GM12873 (cell line): ENCODE data around the gene GRID2.

ENCODE experiments used
- CTCF ChIP-seq: IDR thresholded peaks from 2 replicates; pipeline ENCODE4 v1.5.1; 2012; ENCODE audit warnings: low read depth, mild to moderate bottlenecking, moderate library complexity, low read length, control low read depth; ENCODE audit not compliant: insufficient read depth; ENCODE audit errors: missing control alignments

Gene GRID2

GRCh38 chr4:93529692-93530372 is 1226.1 kb downstream of the GRID2 start:
- TF ChIP-seq CTCF: no peak

GRCh38 chr4:93532234-93532633 is 1228.5 kb downstream of the GRID2 start:
- no peak for TF ChIP-seq CTCF

DNA sequence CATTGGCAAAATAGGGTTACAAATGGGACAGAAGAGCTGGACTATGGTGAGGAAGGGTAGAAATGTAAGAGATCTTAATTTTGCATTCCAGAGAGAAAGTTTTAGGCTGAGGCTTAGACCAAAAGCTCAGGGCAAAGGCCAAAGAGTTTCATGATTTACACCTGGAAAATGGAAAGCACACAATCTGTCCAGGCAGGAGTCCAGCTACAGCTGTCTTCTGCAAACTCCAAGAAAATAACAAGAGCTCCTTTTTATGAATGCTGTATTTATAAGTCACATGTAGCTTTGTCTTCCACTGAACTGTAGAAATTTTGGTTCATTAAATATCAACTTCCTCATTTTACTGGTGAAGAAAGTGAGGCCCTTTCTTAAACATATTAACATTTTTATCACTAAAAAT is 1236.8 kb downstream of the GRID2 start:
- TF ChIP-seq CTCF: no peak

- TF ChIP-seq CTCF: no peak
Observed at GRCh38 chr4:93561842-93562241, 1258.1 kb downstream of the GRID2 start.

DNA sequence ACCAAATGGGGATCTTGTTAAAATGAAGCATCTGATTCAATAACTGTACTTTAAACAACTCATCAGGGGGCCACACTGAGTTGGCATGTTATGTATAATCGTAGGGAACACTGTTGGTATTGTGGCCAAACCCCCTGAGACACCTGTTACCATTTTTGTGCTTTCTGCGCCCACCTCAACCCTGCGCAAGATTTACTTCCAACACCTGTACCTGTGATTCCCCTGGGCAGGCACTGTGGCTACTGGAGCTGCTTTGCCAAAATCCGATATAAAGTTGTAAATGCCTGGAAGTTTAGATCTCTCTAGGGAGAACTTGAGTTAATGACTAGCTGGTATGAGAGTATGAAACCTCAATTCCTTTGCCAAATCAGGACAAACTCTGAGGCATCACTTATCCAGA is 1265.0 kb downstream of the GRID2 start:
- no peak for TF ChIP-seq CTCF

GRCh38 chr4:93573285-93573684 is 1269.5 kb downstream of the GRID2 start:
- no peak for TF ChIP-seq CTCF

DNA sequence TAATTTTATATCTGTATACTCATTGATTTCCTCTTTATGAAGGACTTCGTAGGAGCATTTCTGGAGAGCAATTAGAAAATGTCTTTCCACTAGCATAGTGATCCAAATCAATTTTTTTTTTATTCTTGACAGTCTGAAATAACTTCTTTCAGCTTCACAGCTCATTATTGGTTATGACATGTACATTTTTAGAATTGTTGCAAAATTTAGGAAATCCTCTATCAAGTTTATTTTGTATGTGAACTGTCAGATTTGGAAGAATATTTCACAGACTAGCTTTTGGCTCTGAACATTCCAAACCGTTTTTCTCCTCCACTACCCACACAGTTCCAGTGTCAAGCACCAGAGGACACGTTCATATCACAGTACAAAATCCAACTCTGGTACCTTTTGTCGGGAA is 1275.2 kb downstream of the GRID2 start:
- no peak for TF ChIP-seq CTCF

DNA sequence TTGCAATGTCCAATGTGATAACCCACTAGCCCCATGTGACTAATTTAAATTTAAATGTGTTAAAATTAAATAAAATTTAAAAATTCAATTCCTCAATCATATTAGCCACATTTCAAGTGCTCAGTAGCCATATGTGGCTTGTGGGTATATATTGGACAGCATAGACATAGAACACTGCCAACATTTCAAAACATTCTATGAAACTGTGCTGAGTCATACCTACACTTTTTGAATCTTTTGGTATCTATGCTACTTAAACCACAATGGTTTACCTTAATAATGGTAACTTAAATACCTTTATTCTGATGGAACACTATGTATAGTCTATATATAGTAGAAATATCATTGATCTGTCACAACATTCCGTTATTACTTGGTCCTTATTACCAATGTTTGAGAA is 1301.4 kb downstream of the GRID2 start:
- no peak for TF ChIP-seq CTCF
